Mammary epithelial cell (primary cell): Measurements from ENCODE around the gene UBE3D.

Source experiments
- CTCF ChIP-seq, 2 donors: IDR thresholded peaks in 1 of 2; conservative IDR thresholded peaks in 1 of 2; 2 replicates each; pipeline ENCODE4 v1.5.1; 2011 to 2012; ENCODE audit warnings: inconsistent platforms in 2 of 2, low read length in 2 of 2, mild to moderate bottlenecking in 2 of 2, control low read depth in 1 of 2, low read depth in 1 of 2; ENCODE audit not compliant: insufficient read depth in 1 of 2; ENCODE audit errors: extremely low read depth in 1 of 2
- EZH2 ChIP-seq: IDR thresholded peaks from 2 replicates; pipeline ENCODE4 v1.6.1; 2012; ENCODE audit warnings: low read length, inconsistent platforms, borderline replicate concordance

- TF ChIP-seq CTCF (conservative IDR thresholded peaks at IDR 0.05 in 1 of 2, IDR thresholded peaks at IDR 0.05 in 1 of 2; ENCODE audit: extremely low read depth in 1 of 2, insufficient read depth in 1 of 2, low read depth in 1 of 2, low read length in 2 of 2) (no peak), EZH2 (no peak)
Measured at GRCh38 chr6:82957171-82957867, 108.3 kb downstream of the UBE3D start.
